Left ventricle myocardium inferior (tissue), 1 donor: ENCODE measurements around the gene DDX56. TPM values are rescaled to one million over a fixed set of nuclear protein-coding genes. Genes with fewer than 3 reads are reported as not detected.

Experiments used
- DNase-seq: peaks from one replicate; pipeline ENCODE4 v3.0.0-alpha.2; 2020
- H3K27ac ChIP-seq: fragments of 200-600 bp; replicated peaks from 2 replicates; pipeline ENCODE4 v1.8.0; 2021
- H3K27me3 ChIP-seq: fragments of 200-600 bp; 2 replicates; pipeline ENCODE4 v1.8.0; 2021; ENCODE audit warnings: low read depth
- H3K36me3 ChIP-seq: fragments of 200-600 bp; 2 replicates; pipeline ENCODE4 v1.8.0; 2021
- H3K4me1 ChIP-seq: fragments of 200-600 bp; 2 replicates; pipeline ENCODE4 v1.8.0; 2021
- H3K4me3 ChIP-seq: fragments of 200-600 bp; 2 replicates; pipeline ENCODE4 v1.8.0; 2021; ENCODE audit warnings: mild to moderate bottlenecking, moderate library complexity
- H3K9me3 ChIP-seq: fragments of 200-600 bp; replicated peaks from 2 replicates; pipeline ENCODE4 v1.8.0; 2021
- CTCF ChIP-seq: fragments of 200-600 bp; IDR thresholded peaks from 2 replicates; pipeline ENCODE4 v1.8.0; 2021; ENCODE audit warnings: antibody characterized with exemption, mild to moderate bottlenecking, borderline replicate concordance
- intact Hi-C: fragments of 100-400 bp; cut with micrococcal nuclease; formaldehyde crosslinking; loops from one replicate; pipeline ENCODE4 v1.11.0; 2022
- total RNA-seq: library from RNA; stranded (reverse); fragmentation: NEBNext Ultra II Directional; extraction: Animal tissue kit (Norgen Biotek cat#: 25700); gene quantifications from one replicate; pipeline ENCODE4 v1.2.1, GENCODE V29; 2021
- donor health status: DM: no; HTN: yes; CAD: no; lungs with severe emphysema.

DDX56 gene
- total RNA-seq, 1 donor from 2014 or later: 27.1 TPM

- no peak for DNase-seq
- H3K36me3 ChIP-seq: no peaks in the 10 kb centered on the region
- H3K27me3 ChIP-seq: no peaks in the 10 kb centered on the region
- intact Hi-C loops: no loop called here
- no peaks in the 10 kb centered on the region for H3K9me3 ChIP-seq
- H3K27ac ChIP-seq: peak overlapping the region; percentile 39
- H3K4me3 ChIP-seq: no peak overlapping the region
- H3K4me1 ChIP-seq: peaks cover 99% of the 10 kb centered on the region
- TF ChIP-seq CTCF: no peak
These were observed 45.0 kb upstream of the DDX56 start for GRCh38 chr7:44618753-44619152.

- Histone ChIP-seq H3K27me3 (no peaks in the 10 kb centered on the region), H3K4me1 (peaks cover 97% of the 10 kb centered on the region), H3K36me3 (no peaks in the 10 kb centered on the region), H3K4me3 (no peak overlapping the region), H3K9me3 (no peaks in the 10 kb centered on the region), H3K27ac (peak overlapping the region; percentile 45)
- intact Hi-C loops: no loop called here
- TF ChIP-seq CTCF: no peak
- no peak for DNase-seq
These were observed 44.3 kb upstream of the DDX56 start for GRCh38 chr7:44618045-44618444.

GRCh38 chr7:44617225-44617890, 43.6 kb upstream of the DDX56 start:
- intact Hi-C loops: no loop called here
- Histone ChIP-seq H3K27me3 (no peaks in the 10 kb centered on the region), H3K4me3 (no peak overlapping the region), H3K36me3 (no peaks in the 10 kb centered on the region), H3K27ac (peak overlapping the region; percentile 45), H3K4me1 (peaks cover 97% of the 10 kb centered on the region), H3K9me3 (no peaks in the 10 kb centered on the region)
- no peak for TF ChIP-seq CTCF
- DNase-seq: no peak

- peaks cover 94% of the 10 kb centered on the region for H3K4me1 ChIP-seq
- TF ChIP-seq CTCF: no peak
These were observed 42.8 kb upstream of the DDX56 start for GRCh38 chr7:44616545-44616944.

GRCh38 chr7:44615793-44616192, 42.1 kb upstream of the DDX56 start:
- H3K27ac ChIP-seq: peak overlapping the region; percentile 52
- peaks cover 86% of the 10 kb centered on the region for H3K4me1 ChIP-seq
- no peak overlapping the region for H3K4me3 ChIP-seq

More at GRCh38 chr7:44616545-44616944, 42.8 kb upstream of the DDX56 start:
- Histone ChIP-seq H3K4me3 (no peak overlapping the region), H3K27me3 (no peaks in the 10 kb centered on the region), H3K36me3 (no peaks in the 10 kb centered on the region), H3K27ac (peak overlapping the region; percentile 52), H3K9me3 (no peaks in the 10 kb centered on the region)
- DNase-seq: no peak
- intact Hi-C loops: no loop called here

More at GRCh38 chr7:44615793-44616192, 42.1 kb upstream of the DDX56 start:
- intact Hi-C loops: no loop called here
- H3K27me3 ChIP-seq: no peaks in the 10 kb centered on the region
- no peak for DNase-seq
- no peaks in the 10 kb centered on the region for H3K9me3 ChIP-seq
- TF ChIP-seq CTCF: no peak
- H3K36me3 ChIP-seq: no peaks in the 10 kb centered on the region
